T-cell (primary cell): Measurements from ENCODE around the gene PSMD6. TPM values are rescaled to one million over a fixed set of nuclear protein-coding genes. Genes with fewer than 3 reads are reported as not detected.

Experiments used
- ATAC-seq, 4 experiments: fragments of 200-7000 bp in 3 of 4; fragments of 150-1000 bp in 1 of 4; cut with Tn5 transposase; replicated peaks in 1 of 4; 1 replicate in 3 of 4; 2 replicates in 1 of 4; pipeline ENCODE4 v1.10.0; 2021; ENCODE audit warnings: moderate library complexity in 3 of 4, mild to moderate bottlenecking in 2 of 4, moderate number of reproducible peaks in 1 of 4
- CTCF ChIA-PET, 2 donors: fragments of 300-600 bp; sonication (Branson Sonifier 250); formaldehyde crosslinking; loops; one replicate each; lab custom pipeline; 2022; ENCODE audit warnings: antibody characterized with exemption in 2 of 2; lab: Charles Lee
- POLR2A ChIA-PET, 2 donors: fragments of 300-600 bp; sonication (Branson Sonifier 250); formaldehyde crosslinking; loops; one replicate each; lab custom pipeline; 2022; ENCODE audit warnings: antibody characterized with exemption in 2 of 2; lab: Charles Lee
- DNase-seq, 35 experiments: peaks; one replicate each; pipeline versions ENCODE4 v3.0.0 to v3.0.0-alpha.2; 2013 to 2023
- H3K27ac ChIP-seq: one replicate; pipeline ENCODE4 v1.5.1; 2013; ENCODE audit warnings: low read length
- H3K27me3 ChIP-seq, 2 experiments: replicated peaks in 1 of 2; 1 replicate in 1 of 2; 2 replicates in 1 of 2; pipeline versions ENCODE4 v1.6.1 to v1.7.0; 2013; ENCODE audit warnings: low read length in 1 of 2, mixed read lengths in 1 of 2; ENCODE audit not compliant: control insufficient read depth in 2 of 2, insufficient read depth in 2 of 2; ENCODE audit errors: extremely low read depth in 1 of 2
- H3K36me3 ChIP-seq, 2 donors: 1 replicate in 1 of 2; 2 replicates in 1 of 2; pipeline versions ENCODE4 v1.6.1 to v1.7.0; 2013; ENCODE audit warnings: low read length in 1 of 2; ENCODE audit not compliant: control insufficient read depth in 2 of 2, insufficient read depth in 1 of 2; ENCODE audit errors: extremely low read depth in 1 of 2
- H3K4me1 ChIP-seq, 2 experiments: 1 replicate in 1 of 2; 2 replicates in 1 of 2; pipeline versions ENCODE4 v1.6.1 to v1.7.0; 2013; ENCODE audit warnings: low read length in 2 of 2, mixed read lengths in 1 of 2; ENCODE audit not compliant: insufficient read depth in 2 of 2, control insufficient read depth in 1 of 2; ENCODE audit errors: extremely low read depth in 1 of 2
- H3K4me3 ChIP-seq, 2 donors: 1 replicate in 1 of 2; 2 replicates in 1 of 2; pipeline versions ENCODE4 v1.5.1 to v1.7.0; 2013; ENCODE audit warnings: mild to moderate bottlenecking in 2 of 2, low read length in 1 of 2, moderate library complexity in 1 of 2; ENCODE audit not compliant: control insufficient read depth in 1 of 2; ENCODE audit errors: extremely low read depth in 1 of 2
- H3K9me3 ChIP-seq: 2 replicates; pipeline ENCODE4 v1.7.0; 2013
- H3K27ac Mint-ChIP-seq, 2 donors: one replicate each; pipeline ENCODE4 v1.8.0; 2020 to 2021; ENCODE audit warnings: mild to moderate bottlenecking in 2 of 2, mixed read lengths in 2 of 2
- H3K27me3 Mint-ChIP-seq, 2 donors: one replicate each; pipeline ENCODE4 v1.8.0; 2021 to 2022; ENCODE audit warnings: mixed read lengths in 2 of 2
- H3K36me3 Mint-ChIP-seq: one replicate; pipeline ENCODE4 v1.8.0; 2021; ENCODE audit warnings: mixed read lengths
- H3K4me1 Mint-ChIP-seq, 3 donors: one replicate each; pipeline ENCODE4 v1.8.0; 2020 to 2022; ENCODE audit warnings: mixed read lengths in 3 of 3, mild to moderate bottlenecking in 1 of 3
- H3K4me3 Mint-ChIP-seq, 3 donors: one replicate each; pipeline ENCODE4 v1.8.0; 2020 to 2022; ENCODE audit warnings: mild to moderate bottlenecking in 3 of 3, mixed read lengths in 3 of 3, moderate library complexity in 3 of 3
- H3K9me3 Mint-ChIP-seq, 3 donors: one replicate each; pipeline ENCODE4 v1.8.0; 2020 to 2022; ENCODE audit warnings: mixed read lengths in 3 of 3
- WGBS: methylation state at CpG from one replicate; pipeline ENCODE4 v1.1.5; 2013; ENCODE audit warnings: missing lambda C conversion rate; ENCODE audit not compliant: insufficient coverage; 5-methylcytosine and 5-hydroxymethylcytosine counted together
- total RNA-seq, 35 experiments: library from RNA in 6 of 35; stranded (reverse) in 6 of 35; fragments of 120-200 nt in 1 of 35; gene quantifications; one replicate each; pipeline versions ENCODE4 v1.2.1 to v1.2.4 and lab custom pipeline; 2013 to 2026

The PSMD6 gene
- total RNA-seq, 5 donors from 2014 or later (not counting 1 experiment from before 2014, with no cell fraction given), result 60.2 to 95.4 (median 73.2) TPM

DNA sequence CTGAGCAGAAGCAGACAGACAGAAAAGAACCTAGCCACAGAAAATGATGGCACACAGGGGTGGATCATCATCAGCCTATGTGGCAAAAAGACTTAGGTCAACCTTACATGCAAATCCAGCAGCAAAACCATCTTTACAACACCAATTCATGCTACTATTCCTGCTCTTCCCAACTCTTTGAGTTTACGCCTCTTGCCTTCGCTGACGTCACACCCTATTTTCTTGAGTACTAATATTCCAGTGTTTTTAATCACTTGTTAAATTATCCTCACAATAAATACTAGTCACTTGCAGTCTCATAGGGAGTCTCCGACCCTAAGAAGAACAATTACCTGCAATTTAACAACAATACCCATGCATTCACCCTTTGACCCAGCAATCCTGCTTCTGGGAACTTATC is 6.0 kb upstream of the PSMD6 start:
- no peaks in the 10 kb centered on the region for H3K36me3 Mint-ChIP-seq
- Histone ChIP-seq H3K4me3 (no peak overlapping the region), H3K9me3 (no peaks in the 10 kb centered on the region), H3K27me3 (peaks cover 0 to 3% of the 10 kb centered on the region in 2 experiments), H3K4me1 (peaks cover 0 to 8% of the 10 kb centered on the region in 2 experiments), H3K27ac (no peak overlapping the region), H3K36me3 (no peaks in the 10 kb centered on the region)
- H3K9me3 Mint-ChIP-seq, result peaks cover 0 to 4% (median 3%) of the 10 kb centered on the region in 3 donors
- ATAC-seq (no peak), DNase-seq (no peak)
- peaks cover 7 to 11% (median 7%) of the 10 kb centered on the region in 3 donors for H3K4me1 Mint-ChIP-seq
- ChIA-PET CTCF (interaction anchor here (0.9 to 2.4 kb wide), 2 partner anchors 455 to 456 kb away, joined by 3 to 13 read pairs; no protein-coding TSS in a partner anchor), POLR2A (no interaction called here)
- H3K27me3 Mint-ChIP-seq, result peaks cover 25 to 29% of the 10 kb centered on the region in 2 donors
- no peak overlapping the region for H3K4me3 Mint-ChIP-seq
- no CpG with 5 or more reads among the region's 4 CpGs for WGBS
- H3K27ac Mint-ChIP-seq, result no peak overlapping the region

DNA sequence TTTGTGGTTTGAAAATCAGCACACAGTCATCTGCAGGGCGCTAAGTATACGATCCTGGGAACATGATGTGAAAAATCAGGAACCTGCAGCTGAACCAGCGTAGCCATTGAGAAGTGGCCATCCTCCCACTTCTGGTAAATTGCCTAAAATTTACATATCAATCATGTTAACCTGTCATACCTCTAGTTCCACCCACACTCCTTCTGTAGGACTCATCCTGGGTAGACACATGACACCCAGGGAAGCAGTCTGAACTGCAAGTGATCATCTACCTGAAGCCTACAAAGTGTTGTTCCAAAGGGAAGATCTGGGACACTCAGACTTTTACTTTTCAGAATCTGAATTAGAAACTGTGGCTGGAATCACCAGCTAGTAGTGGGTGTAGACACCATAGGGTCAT is 5.5 kb upstream of the PSMD6 start:
- WGBS, result 30% methylated on average over 3 of the region's 3 CpGs
- H3K4me1 Mint-ChIP-seq, result peaks cover 10 to 16% (median 13%) of the 10 kb centered on the region in 3 donors
- no peaks in the 10 kb centered on the region for H3K36me3 Mint-ChIP-seq
- POLR2A ChIA-PET, result no interaction called here
- Histone ChIP-seq H3K27ac (no peak overlapping the region), H3K4me1 (peaks cover 0 to 8% of the 10 kb centered on the region in 2 experiments), H3K27me3 (peaks cover 0 to 3% of the 10 kb centered on the region in 2 experiments), H3K36me3 (no peaks in the 10 kb centered on the region), H3K4me3 (no peak overlapping the region), H3K9me3 (no peaks in the 10 kb centered on the region)
- H3K9me3 Mint-ChIP-seq, result no peaks in the 10 kb centered on the region
- no peak overlapping the region for H3K27ac Mint-ChIP-seq
- DNase-seq (no peak), ATAC-seq (no peak)
- H3K27me3 Mint-ChIP-seq, result peaks cover 25% of the 10 kb centered on the region in 2 donors
- H3K4me3 Mint-ChIP-seq, result no peak overlapping the region
- CTCF ChIA-PET, result interaction anchor here in 1 of 2 donors (0.9 kb wide), 1 partner anchor 457 kb away, joined by 3 read pairs; no protein-coding TSS in a partner anchor

DNA sequence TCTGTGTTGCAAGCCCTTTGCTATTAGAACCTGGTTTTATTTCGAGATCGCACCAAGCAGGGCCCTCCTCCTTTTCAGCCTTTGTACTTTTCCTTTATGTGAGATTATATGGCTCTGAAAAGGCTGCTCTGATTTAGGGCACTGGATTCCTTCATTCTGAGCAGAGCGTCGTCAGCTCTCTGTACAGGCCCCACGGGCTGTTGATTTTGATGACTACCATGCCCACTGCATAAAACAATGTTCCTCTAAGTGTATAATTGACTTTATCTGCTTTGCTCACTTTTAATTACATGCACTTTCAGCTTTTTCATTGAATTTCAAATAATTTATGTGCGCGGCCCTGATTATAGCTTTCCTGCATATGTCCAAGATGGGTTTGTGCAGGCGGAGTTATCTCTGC is 4.4 kb upstream of the PSMD6 start:
- H3K9me3 ChIP-seq, result no peaks in the 10 kb centered on the region
- H3K4me3 ChIP-seq, result no peak overlapping the region
- DNase-seq, result no peak
- Mint-ChIP-seq H3K27ac (no peak overlapping the region), H3K27me3 (peaks cover 25% of the 10 kb centered on the region in 2 donors), H3K9me3 (no peaks in the 10 kb centered on the region), H3K4me1 (peaks cover 16 to 22% (median 17%) of the 10 kb centered on the region in 3 donors), H3K4me3 (no peak overlapping the region), H3K36me3 (no peaks in the 10 kb centered on the region)
- H3K4me1 ChIP-seq, result peaks cover under 1 to 15% of the 10 kb centered on the region in 2 experiments
- ChIA-PET POLR2A (no interaction called here), CTCF (interaction anchor here (0.8 to 1.2 kb wide), 5 partner anchors 13 to 458 kb away, joined by 3 to 4 read pairs (median 3); no protein-coding TSS in a partner anchor)
- WGBS, result 100% methylated on average over 3 of the region's 8 CpGs
- peaks cover 0 to 3% of the 10 kb centered on the region in 2 experiments for H3K27me3 ChIP-seq
- ATAC-seq, result no peak
- H3K36me3 ChIP-seq, result no peaks in the 10 kb centered on the region
- no peak overlapping the region for H3K27ac ChIP-seq

DNA sequence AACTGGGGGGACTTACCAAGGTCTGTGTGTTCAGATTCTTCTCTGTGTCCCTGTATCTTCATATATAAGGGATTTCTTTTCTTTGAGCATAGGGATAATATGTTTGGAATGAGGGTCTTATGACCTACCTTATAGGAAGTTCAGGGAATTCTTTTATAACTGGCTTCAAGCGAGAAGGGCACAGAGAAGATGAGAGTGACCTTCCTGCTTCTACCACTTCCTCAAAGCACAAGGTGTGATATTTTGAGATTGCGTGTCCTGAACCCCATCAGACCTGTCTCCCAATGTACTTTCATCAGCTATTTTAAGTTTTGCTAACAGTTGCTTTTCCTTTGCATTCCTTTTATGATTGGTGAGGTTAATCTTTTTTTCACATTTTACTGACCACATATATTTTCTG is 3.1 kb upstream of the PSMD6 start:
- Mint-ChIP-seq H3K9me3 (no peaks in the 10 kb centered on the region), H3K4me3 (no peak overlapping the region), H3K27ac (no peak overlapping the region), H3K4me1 (peaks cover 29 to 34% (median 29%) of the 10 kb centered on the region in 3 donors), H3K27me3 (peaks cover 25% of the 10 kb centered on the region in 2 donors), H3K36me3 (no peaks in the 10 kb centered on the region)
- Histone ChIP-seq H3K27ac (no peak overlapping the region), H3K4me1 (peaks cover 10 to 28% of the 10 kb centered on the region in 2 experiments), H3K9me3 (no peaks in the 10 kb centered on the region), H3K27me3 (peaks cover 0 to 3% of the 10 kb centered on the region in 2 experiments), H3K4me3 (no peak overlapping the region), H3K36me3 (peaks cover 0 to 5% of the 10 kb centered on the region in 2 donors)
- ATAC-seq (no peak), DNase-seq (no peak)
- WGBS, result no CpG with 5 or more reads among the region's 2 CpGs
- CTCF ChIA-PET, result interaction anchor here (1.0 to 1.2 kb wide), 2 partner anchors 47 to 459 kb away, joined by 3 read pairs; no protein-coding TSS in a partner anchor
- POLR2A ChIA-PET, result no interaction called here

GRCh38 chr3:64023861-64024223 is 548 bp upstream of the PSMD6 start:
- CTCF ChIA-PET, result interaction anchor here (0.6 to 1.8 kb wide), 18 partner anchors 12 to 464 kb away, joined by 3 to 16 read pairs (median 4); no protein-coding TSS in a partner anchor
- Mint-ChIP-seq H3K4me3 (peak overlapping the region; percentile 88), H3K9me3 (no peaks in the 10 kb centered on the region), H3K36me3 (peaks cover 8% of the 10 kb centered on the region), H3K27ac (peak overlapping the region; percentile 87 to 93), H3K27me3 (peaks cover 18 to 21% of the 10 kb centered on the region in 2 donors), H3K4me1 (peaks cover 34 to 39% (median 38%) of the 10 kb centered on the region in 3 donors)
- H3K9me3 ChIP-seq, result no peaks in the 10 kb centered on the region
- H3K27ac ChIP-seq, result peak overlapping the region; percentile 69
- H3K36me3 ChIP-seq, result peaks cover 0 to 24% of the 10 kb centered on the region in 2 donors
- no peaks in the 10 kb centered on the region for H3K27me3 ChIP-seq
- ATAC-seq (no peak), DNase-seq (no peak)
- 93% methylated on average over 3 of the region's 5 CpGs for WGBS
- POLR2A ChIA-PET, result interaction anchor here in 1 of 2 donors (0.9 to 1.0 kb wide), 2 partner anchors 11 to 55 kb away, joined by 3 to 5 read pairs; no protein-coding TSS in a partner anchor
- peaks cover 10 to 26% of the 10 kb centered on the region in 2 experiments for H3K4me1 ChIP-seq
- H3K4me3 ChIP-seq, result peak overlapping the region in 1 of 2 donors; percentile 75

DNA sequence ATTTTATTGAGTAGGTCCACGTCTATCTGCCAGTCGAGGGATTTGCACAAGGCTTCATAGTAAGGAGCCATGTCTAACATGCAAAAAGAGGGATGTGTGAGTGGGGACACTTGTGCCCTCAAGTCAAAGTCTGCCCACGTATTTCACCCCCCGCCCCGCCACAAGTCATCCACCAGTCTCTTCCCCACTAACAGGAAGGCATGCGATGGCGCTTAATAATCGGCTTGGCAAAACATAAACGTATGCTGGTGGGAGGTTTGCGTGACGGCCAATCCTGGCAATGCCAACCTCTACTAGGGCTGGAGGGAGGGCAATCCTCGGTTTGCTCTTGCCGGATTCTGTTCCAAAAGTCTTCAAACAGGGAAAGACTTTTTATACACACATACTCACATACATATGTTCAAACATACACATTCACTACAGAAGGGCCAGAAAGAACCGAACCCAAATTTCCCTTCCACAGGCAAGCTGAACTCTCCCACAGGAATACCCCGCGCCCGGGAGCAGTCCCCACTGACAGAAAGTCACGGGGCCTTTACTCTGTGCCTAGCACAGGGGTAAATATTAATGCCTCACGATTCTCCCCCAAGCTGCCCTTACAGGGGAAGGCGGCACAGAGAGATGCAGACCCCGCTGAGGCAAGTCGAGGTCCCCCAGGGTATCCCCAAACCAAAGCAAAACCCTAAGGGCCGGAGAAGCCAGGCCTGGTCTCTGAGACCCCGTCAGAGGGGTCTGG is 675 bp downstream of the PSMD6 start:
- peak overlapping the region; percentile 87 to 93 for H3K27ac Mint-ChIP-seq
- ATAC-seq, result peak in 3 of 4 experiments; percentile 1 to 11 (median 3)
- peak in 11 of 35 experiments; percentile 0 to 27 (median 5) for DNase-seq
- H3K36me3 Mint-ChIP-seq, result peaks cover 19% of the 10 kb centered on the region
- H3K27me3 Mint-ChIP-seq, result peaks cover 6 to 9% of the 10 kb centered on the region in 2 donors
- ChIA-PET POLR2A (interaction anchor here in 1 of 2 donors (0.7 to 1.1 kb wide), 2 partner anchors 14 to 46 kb away, joined by 3 to 4 read pairs; no protein-coding TSS in a partner anchor), CTCF (interaction anchor here (0.6 to 1.8 kb wide), 21 partner anchors 11 to 428 kb away, joined by 3 to 16 read pairs (median 4); no protein-coding TSS in a partner anchor)
- Histone ChIP-seq H3K36me3 (peaks cover 0 to 35% of the 10 kb centered on the region in 2 donors), H3K27ac (peak overlapping the region; percentile 62), H3K4me3 (peak overlapping the region; percentile 75 to 85), H3K27me3 (no peaks in the 10 kb centered on the region), H3K9me3 (no peaks in the 10 kb centered on the region), H3K4me1 (peaks cover 10 to 26% of the 10 kb centered on the region in 2 experiments)
- whole genome bisulfite sequencing, result 5% methylated on average over 13 of the region's 24 CpGs
- peaks cover 34 to 44% (median 40%) of the 10 kb centered on the region in 3 donors for H3K4me1 Mint-ChIP-seq
- no peaks in the 10 kb centered on the region for H3K9me3 Mint-ChIP-seq
- H3K4me3 Mint-ChIP-seq, result peak overlapping the region; percentile 88
